ENCODE measurements around the gene ARHGAP42.

GRCh38 chr11:100910808-100911207, 223.7 kb downstream of the ARHGAP42 start:
- TF ChIP-seq CTCF (IDR thresholded peaks at IDR 0.05; ENCODE audit: low read depth, low read length, poor library complexity, severe bottlenecking): no peak
- no peak for TF ChIP-seq EZH2phosphoT487 (IDR thresholded peaks at IDR 0.05; ENCODE audit: borderline replicate concordance, low read length)
